Fibroblast of skin of right quadriceps (primary cell): Measurements from ENCODE around the gene SYNGR1.
A peak's percentile ranks its signal among the peaks of the same experiment; 100 is the strongest.
"Not testable (repeated sequence)": the region's sequence is repeated elsewhere in the genome, so short reads cannot be mapped to it uniquely, and the experiment has no call there.

Source experiments
- DNase-seq: peaks from one replicate; pipeline ENCODE4 v3.0.0-alpha.2; 2013

The SYNGR1 gene

GRCh38 chr22:39410264-39410663 is 60.5 kb downstream of the SYNGR1 start:
- DNase-seq = no peak

DNA sequence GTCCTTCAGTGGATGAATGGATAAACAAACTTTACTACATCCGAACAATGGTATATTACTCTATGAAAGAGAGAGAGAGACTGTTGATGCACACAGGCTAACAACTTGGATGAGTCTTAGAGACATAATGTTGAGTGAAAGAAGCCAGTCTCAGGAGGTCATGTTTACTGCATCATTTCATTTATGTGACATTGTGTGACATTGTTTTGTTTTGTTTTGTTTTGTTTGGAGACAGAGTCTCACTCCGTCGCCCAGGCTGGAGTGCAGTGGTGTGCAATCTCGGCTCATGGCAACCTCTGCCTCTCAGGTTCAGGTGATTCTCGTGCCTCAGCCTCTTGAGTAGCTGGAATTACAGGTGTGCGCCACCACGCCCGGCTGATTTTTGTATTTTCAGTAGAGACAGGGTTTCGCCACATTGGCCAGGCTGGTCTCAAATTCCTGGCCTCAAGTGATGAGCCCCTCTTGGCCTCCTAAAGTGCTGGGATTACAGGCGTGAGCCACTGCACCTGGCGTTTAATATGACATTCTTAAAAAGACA is 62.1 kb downstream of the SYNGR1 start:
- not testable (repeated sequence) for DNase-seq

DNA sequence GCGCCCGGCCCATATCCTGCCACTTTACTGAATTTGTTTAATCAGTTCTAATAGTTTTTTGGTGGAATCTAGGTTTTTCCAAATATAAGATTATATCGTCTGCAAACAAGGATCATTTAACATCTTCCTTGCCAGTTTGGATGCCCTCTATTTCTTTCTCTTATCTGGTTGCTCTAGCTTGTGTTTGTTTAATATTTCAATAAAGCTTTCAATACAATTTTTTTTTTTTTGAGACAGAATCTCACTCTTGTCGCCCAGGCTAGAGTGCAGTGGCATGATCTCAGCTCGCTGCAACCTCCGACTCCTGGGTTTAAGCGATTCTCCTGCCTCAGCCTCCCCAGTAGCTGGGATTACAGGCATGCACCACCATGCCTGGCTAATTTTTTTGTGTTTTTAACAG is 63.4 kb downstream of the SYNGR1 start:
- DNase-seq = not testable (repeated sequence)

DNA sequence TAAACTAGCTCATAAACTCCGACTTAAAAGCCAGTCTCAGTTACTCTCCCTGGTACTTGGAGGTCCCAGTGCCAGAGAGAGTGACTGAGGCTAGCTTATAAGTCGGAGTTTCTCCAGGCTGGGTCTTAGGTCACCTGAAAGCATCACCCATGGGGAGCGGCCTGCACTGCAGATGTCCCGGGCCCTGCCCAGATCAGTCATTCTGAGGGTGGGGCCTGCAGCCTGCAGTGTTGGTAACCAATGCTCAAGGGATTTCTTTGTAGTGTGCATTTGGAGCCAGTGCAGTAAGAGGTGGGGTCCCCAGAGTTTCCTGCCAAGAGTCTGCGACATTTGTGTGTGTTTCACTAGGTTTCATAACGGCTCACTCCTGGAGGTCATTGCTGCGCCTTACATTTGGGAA is 64.6 kb downstream of the SYNGR1 start:
- DNase-seq = no peak

DNA sequence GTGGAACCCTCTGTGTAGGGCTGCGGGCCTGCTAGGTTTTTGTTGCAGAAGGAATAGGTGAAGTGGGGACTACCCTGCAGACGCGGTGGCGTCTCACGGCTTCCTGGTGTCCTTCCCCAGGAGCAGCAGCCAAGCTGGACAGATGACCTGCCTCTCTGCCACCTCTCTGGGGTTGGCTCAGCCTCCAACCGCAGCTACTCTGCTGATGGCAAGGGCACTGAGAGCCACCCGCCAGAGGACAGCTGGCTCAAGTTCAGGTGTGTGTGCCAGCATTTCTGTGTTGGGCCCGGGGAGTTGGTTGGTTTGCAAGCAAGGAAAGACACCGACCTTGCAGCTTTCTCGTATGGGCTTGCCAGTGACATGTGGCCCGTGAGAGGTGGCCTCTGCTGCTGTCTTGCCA is 65.1 kb downstream of the SYNGR1 start:
- DNase-seq = no peak

DNA sequence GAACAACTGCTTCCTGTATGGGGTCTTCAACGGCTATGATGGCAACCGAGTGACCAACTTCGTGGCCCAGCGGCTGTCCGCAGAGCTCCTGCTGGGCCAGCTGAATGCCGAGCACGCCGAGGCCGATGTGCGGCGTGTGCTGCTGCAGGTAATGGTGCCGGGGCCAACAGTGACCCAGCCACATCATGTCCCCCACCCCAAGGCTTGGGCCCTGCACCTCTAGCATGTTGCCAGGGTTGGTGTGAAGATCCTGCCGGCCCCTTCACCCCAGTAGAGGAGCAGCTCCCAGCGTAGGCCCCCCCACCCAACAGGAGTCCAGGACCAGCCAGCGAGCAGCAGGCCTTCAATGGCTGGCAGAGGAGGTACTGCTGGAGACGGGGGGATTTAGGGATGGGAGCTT is 65.7 kb downstream of the SYNGR1 start:
- DNase-seq = no peak

DNA sequence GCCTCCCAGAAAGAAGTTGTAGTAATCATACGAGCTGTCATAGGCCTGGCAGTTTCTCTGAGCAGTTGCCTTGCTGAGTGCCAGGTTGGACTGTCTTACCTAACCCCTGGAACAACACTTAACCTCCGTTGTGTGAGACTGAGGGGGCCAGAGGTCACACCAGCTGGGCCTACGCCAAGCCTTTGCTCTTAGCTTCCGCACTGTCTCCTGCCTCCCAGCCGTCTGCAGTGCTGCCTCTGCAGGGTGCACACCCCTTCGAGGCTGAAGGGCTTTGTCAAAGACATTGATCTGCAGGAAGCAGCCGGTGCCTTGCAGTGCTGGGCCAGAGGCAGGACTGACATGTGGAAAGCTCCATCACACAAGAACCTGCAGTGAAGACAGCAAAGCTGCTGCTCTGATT is 66.5 kb downstream of the SYNGR1 start:
- no peak for DNase-seq

DNA sequence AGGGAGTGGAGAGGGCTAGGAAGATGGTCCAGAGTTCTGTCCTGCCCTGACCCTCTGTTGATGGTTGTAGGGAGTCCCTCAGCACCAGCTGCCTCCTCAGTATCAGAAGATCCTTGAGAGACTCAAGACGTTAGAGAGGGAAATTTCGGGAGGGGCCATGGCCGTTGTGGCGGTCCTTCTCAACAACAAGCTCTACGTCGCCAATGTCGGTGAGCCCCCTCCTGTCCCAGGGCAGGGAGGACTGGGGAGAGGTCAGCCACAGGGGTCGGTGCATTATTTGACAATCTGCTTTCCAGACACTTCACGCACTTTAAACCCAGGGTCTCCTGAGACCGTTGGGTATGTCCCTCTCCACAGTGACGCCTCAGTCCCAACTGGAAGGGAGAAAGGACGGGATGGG is 67.8 kb downstream of the SYNGR1 start:
- DNase-seq = no peak

DNA sequence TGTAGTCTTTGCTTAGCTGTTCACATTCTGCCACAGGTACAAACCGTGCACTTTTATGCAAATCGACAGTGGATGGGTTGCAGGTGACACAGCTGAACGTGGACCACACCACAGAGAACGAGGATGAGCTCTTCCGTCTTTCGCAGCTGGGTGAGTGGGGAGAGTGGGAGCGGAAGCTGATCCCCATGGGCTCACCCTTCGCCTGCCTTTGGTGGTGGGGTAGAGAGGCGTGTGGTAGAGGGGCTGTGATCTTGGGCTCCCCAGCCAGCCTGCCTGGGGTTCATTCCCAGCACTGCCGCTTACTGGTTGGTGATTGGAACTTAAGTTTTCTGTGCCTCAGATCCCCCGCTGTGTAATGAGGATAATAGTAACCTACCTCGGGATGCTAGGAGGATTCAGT is 68.9 kb downstream of the SYNGR1 start:
- no peak for DNase-seq

GRCh38 chr22:39419096-39419495 is 69.3 kb downstream of the SYNGR1 start:
- no peak for DNase-seq

DNA sequence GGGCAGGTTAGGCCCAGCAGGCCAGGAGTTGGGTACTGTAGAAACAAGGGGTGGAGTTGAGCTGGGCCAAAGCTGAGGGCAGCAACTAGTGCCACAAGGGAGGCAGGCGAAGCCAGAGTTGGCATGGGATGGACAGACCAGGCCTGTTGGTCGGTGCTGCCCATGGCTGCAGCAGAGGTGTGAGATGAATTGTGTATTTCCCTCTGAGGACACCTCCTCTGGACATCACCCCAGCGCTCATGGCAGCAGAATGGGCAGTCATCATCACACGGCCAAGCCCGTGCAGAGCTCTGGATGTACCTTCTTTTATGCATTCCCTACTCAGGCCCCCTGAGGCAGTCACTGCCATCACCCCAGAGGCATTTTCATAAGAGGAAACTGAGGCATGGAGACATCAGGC is 70.1 kb downstream of the SYNGR1 start:
- DNase-seq = no peak

GRCh38 chr22:39421691-39422090 is 71.9 kb downstream of the SYNGR1 start:
- DNase-seq = no peak

GRCh38 chr22:39422101-39422500 is 72.3 kb downstream of the SYNGR1 start:
- no peak for DNase-seq

- DNase-seq = no peak
Measured at GRCh38 chr22:39422721-39423120, 72.9 kb downstream of the SYNGR1 start.

DNA sequence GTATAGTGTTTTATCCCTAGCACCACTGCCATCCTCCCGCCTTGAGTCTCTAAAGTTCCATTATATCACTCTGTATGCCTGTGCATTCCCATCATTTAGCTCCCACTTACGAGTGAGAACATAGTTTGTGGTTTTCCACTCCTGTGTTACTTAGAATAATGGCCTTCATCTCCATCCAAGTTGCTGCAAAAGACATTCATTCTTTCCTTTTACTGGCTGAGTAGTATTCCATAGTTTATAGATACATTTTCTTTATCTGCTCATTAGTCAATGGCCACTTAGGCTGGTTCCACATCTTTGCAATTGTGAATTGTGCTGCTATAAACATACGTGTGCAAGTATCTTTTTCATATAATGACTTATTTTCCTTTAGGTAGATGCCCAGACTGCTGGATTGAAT is 74.2 kb downstream of the SYNGR1 start:
- no peak for DNase-seq

DNA sequence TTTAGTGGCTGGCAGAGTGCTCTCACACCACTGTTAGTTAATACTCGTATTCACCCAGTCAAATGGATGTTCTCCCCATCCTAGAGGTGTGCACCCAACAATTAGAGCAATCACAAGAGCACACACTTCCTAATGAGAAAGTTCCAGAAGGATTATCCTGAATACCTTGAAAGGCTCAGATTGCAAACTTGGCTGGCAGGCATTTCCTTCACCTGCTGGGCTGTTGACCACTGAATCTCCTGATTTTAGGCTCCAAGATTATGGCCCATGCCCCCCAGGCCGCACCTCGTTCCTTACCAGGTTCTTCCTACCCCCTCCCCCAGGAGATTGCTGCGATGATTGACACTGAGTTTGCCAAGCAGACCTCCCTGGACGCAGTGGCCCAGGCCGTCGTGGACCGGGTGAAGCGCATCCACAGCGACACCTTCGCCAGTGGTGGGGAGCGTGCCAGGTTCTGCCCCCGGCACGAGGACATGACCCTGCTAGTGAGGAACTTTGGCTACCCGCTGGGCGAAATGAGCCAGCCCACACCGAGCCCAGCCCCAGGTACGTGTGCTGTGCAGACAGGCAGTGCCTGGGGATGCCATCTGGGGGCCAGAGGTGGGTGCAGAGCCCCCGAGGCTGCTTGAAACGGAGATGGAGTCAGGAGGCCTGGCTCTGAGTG is 76.7 kb downstream of the SYNGR1 start:
- no peak for DNase-seq

DNA sequence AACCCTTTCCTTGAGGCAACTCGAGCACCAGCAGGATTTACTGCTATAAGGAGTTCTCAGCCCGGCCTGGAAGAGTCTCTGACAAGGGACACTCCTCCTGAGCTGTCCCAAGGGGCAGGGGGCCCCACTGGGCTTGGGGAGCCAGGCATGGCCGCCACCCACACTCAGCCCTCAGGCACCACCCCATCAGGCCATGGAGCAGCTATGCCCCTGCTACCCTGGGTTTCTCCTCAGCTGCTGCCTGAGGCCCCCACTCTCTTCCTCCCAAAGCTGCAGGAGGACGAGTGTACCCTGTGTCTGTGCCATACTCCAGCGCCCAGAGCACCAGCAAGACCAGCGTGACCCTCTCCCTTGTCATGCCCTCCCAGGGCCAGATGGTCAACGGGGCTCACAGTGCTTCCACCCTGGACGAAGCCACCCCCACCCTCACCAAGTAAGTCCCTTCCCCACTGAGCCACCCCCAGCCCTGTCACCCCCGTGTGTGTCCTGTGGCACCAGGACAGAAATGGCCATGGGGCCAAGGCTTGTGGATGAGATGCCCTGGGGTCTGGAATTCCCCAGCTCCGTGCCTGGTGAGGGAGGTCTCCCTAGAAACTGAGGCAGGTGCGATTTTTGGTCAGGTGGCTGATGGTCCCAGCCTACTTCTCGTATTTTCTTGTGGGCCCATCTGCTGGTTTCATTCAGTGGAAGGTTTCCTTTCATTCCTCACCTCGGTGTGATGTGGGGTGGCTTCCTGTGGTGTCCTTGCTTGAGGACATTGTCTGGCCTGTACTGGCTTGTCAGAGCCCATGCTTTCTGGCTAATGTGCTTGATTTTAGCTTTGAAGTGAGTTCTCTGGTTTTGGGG is 78.2 kb downstream of the SYNGR1 start:
- no peak for DNase-seq

DNA sequence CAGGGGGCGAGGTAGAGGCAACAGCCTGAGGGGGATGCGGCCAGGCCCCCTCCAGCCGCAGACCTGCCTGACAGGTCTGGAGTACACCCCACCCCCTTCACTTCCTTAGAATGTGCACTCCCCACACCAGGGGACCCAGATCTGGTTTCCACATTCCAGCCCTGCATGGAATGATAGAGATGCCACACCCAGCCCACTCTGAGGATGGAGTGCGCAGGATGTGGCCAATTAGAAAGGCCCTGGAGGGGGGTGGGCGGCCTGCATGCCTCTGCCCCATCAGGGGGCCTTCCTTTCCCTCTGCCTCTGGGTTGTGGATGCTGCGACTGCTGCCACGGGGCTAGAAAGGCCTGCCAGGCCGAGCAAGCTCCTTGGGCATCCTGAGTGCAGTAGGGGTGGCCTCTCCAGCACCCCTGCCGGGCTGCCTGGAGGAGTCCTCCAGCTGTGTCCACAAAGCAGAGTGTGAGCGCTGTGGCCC is 78.8 kb downstream of the SYNGR1 start:
- DNase-seq = peak; percentile 86

GRCh38 chr22:39429186-39429585 is 79.4 kb downstream of the SYNGR1 start:
- no peak for DNase-seq

GRCh38 chr22:39429916-39430575 is 80.3 kb downstream of the SYNGR1 start:
- DNase-seq = no peak

GRCh38 chr22:39430576-39431150 is 80.9 kb downstream of the SYNGR1 start:
- DNase-seq = no peak

- no peak for DNase-seq
Measured at GRCh38 chr22:39431216-39431801, 81.5 kb downstream of the SYNGR1 start.

- DNase-seq = no peak
Measured at GRCh38 chr22:39431821-39432251, 82.0 kb downstream of the SYNGR1 start.
